NCI-H748 treated with DMSO at 0.1 percent for 48 hours (cell line): ENCODE measurements around the gene CASK.

ENCODE experiments used
- DNase-seq: peaks from one replicate; lab custom pipeline; 2025; lab: John Stamatoyannopoulos, UW

CASK gene

GRCh38 chrX:41909068-41909467, 14.3 kb downstream of the CASK start:
- no peak for DNase-seq

GRCh38 chrX:41906515-41907187, 16.7 kb downstream of the CASK start:
- no peak for DNase-seq

- no peak for DNase-seq
These were observed 19.8 kb downstream of the CASK start for GRCh38 chrX:41903544-41903943.

- no peak for DNase-seq
These were observed 23.0 kb downstream of the CASK start for GRCh38 chrX:41900321-41900720.

- DNase-seq = no peak
These were observed 27.5 kb downstream of the CASK start for GRCh38 chrX:41895826-41896225.

- DNase-seq = no peak
These were observed 33.3 kb downstream of the CASK start for GRCh38 chrX:41890026-41890423.

- no peak for DNase-seq
These were observed 33.9 kb downstream of the CASK start for GRCh38 chrX:41889317-41890025.

GRCh38 chrX:41887691-41888090, 35.7 kb downstream of the CASK start:
- no peak for DNase-seq

- no peak for DNase-seq
These were observed 37.6 kb downstream of the CASK start for GRCh38 chrX:41885724-41886123.

GRCh38 chrX:41881166-41881565, 42.2 kb downstream of the CASK start:
- DNase-seq = no peak

- no peak for DNase-seq
These were observed 46.2 kb downstream of the CASK start for GRCh38 chrX:41877167-41877566.

- no peak for DNase-seq
These were observed 48.2 kb downstream of the CASK start for GRCh38 chrX:41875142-41875541.

- DNase-seq = no peak
These were observed 52.6 kb downstream of the CASK start for GRCh38 chrX:41870719-41871151.

GRCh38 chrX:41868392-41868977, 54.9 kb downstream of the CASK start:
- DNase-seq = peak; percentile 13

GRCh38 chrX:41863343-41864203, 59.8 kb downstream of the CASK start:
- DNase-seq = no peak

- DNase-seq = no peak
These were observed 60.7 kb downstream of the CASK start for GRCh38 chrX:41862562-41863184.

GRCh38 chrX:41858161-41858775, 65.1 kb downstream of the CASK start:
- DNase-seq = no peak

GRCh38 chrX:41857670-41858069, 65.7 kb downstream of the CASK start:
- no peak for DNase-seq

- DNase-seq = no peak
These were observed 76.6 kb downstream of the CASK start for GRCh38 chrX:41846714-41847113.

- no peak for DNase-seq
These were observed 85.9 kb downstream of the CASK start for GRCh38 chrX:41837270-41837944.

GRCh38 chrX:41828826-41829225, 94.5 kb downstream of the CASK start:
- no peak for DNase-seq
